Measurements from ENCODE around the gene ZFC3H1.

DNA sequence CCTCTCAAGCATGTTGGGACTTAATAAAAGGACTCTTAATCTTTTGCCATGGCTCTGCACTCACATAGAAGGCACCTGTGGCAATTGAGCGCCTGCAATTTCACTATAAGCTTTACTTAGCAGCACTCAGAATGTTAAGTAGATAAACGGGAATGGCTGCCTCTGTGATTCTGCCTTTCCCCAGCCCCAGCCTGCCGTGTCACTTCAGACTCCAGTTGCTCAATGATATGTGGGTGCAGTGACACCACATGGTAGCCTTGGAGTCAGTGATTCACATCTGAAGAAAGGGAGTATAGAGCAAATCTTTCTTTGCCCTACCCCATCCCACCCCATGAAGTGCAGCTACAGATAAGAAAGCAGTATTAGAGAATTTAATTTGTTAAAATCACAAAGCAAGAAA, 96.1 kb downstream of the ZFC3H1 start:
- TF ChIP-seq CBX2 (IDR thresholded peaks at IDR 0.05; ENCODE audit: low read depth, low read length) (no peak), CBX2 (CRISPR knock-in tag; IDR thresholded peaks at IDR 0.05; ENCODE audit: low read depth) (no peak), FOXA1 (IDR thresholded peaks at IDR 0.05) (no peak), FOXA1 (CRISPR knock-in tag; IDR thresholded peaks at IDR 0.05) (no peak), FOSL2 (CRISPR knock-in tag; IDR thresholded peaks at IDR 0.05) (no peak), RNF219 (CRISPR knock-in tag; IDR thresholded peaks at IDR 0.05) (no peak)
- TF ChIP-seq, protein P1, sequence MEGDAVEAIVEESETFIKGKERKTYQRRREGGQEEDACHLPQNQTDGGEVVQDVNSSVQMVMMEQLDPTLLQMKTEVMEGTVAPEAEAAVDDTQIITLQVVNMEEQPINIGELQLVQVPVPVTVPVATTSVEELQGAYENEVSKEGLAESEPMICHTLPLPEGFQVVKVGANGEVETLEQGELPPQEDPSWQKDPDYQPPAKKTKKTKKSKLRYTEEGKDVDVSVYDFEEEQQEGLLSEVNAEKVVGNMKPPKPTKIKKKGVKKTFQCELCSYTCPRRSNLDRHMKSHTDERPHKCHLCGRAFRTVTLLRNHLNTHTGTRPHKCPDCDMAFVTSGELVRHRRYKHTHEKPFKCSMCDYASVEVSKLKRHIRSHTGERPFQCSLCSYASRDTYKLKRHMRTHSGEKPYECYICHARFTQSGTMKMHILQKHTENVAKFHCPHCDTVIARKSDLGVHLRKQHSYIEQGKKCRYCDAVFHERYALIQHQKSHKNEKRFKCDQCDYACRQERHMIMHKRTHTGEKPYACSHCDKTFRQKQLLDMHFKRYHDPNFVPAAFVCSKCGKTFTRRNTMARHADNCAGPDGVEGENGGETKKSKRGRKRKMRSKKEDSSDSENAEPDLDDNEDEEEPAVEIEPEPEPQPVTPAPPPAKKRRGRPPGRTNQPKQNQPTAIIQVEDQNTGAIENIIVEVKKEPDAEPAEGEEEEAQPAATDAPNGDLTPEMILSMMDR (CRISPR knock-in tag; IDR thresholded peaks at IDR 0.05) = 0 out of 2 replicates have a peak, but pooled peaks have one; percentile 28

All from HepG2 (cell line).